GM13977 (cell line): ENCODE data around the gene HOOK2.
"Not testable (repeated sequence)": the region's sequence is repeated elsewhere in the genome, so short reads cannot be mapped to it uniquely, and the experiment has no call there.

Experiments used
- DNase-seq: peaks from one replicate; pipeline ENCODE4 v3.0.0; 2012; ENCODE audit warnings: low spot score
- in situ Hi-C: fragments of 300-500 bp; cut with MboI; formaldehyde crosslinking; loops from one replicate; pipeline ENCODE4 v1.12.0; 2022; ENCODE audit warnings: low sequenced_read_pairs, low pct_unique_long_range_greater_than_20kb, mixed read lengths, inconsistent platforms; ENCODE audit not compliant: unreplicated experiment
- TF ChIP-seq, protein P1 (sequence below): IDR thresholded peaks from 2 replicates; pipeline ENCODE4 v1.5.1; 2012; ENCODE audit warnings: mild to moderate bottlenecking, control low read depth; ENCODE audit not compliant: insufficient read depth; ENCODE audit errors: extremely low read depth, missing control alignments

Gene HOOK2

DNA sequence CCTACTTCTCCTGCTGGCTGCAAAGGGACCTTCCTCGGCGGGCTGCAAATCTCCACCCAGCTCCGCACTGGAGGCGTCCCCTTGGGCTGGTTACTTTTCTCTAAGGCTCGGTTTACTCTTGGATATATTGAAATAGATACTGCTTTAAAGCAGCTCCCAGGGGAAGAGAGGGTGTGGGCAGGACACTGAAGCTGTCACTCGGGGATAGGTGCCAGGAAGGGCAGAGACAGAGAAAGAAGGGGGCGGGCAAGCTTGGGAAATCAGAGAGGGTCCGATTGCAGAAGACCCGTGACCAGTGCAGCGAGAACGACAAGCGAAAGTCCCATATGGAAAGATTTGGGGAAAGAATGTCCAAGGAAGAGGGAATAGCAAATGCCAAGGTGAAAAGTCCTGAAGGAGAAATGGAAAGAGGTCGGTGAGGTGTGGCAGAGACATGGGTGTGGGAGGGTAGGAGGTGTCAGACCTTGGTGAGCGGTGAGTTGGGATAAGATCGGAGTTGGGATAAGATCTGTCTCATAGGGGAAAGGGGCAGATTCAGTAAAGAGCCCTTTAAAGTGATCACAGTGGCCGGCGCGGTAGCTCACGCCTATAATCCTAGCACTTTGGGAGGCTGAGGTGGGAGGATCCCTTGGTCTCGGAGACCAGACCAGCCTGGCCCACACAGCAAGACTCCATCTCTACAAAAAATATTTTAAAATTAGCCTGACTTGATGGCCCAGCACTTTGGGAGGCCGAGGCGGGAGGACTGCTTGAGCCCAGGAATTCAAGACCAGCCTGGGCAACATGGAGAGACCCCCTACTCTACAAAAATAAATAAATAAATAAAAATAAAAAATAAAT lies 27.1 kb upstream of the HOOK2 start:
- peak; percentile 61 for DNase-seq
- TF ChIP-seq, protein P1, sequence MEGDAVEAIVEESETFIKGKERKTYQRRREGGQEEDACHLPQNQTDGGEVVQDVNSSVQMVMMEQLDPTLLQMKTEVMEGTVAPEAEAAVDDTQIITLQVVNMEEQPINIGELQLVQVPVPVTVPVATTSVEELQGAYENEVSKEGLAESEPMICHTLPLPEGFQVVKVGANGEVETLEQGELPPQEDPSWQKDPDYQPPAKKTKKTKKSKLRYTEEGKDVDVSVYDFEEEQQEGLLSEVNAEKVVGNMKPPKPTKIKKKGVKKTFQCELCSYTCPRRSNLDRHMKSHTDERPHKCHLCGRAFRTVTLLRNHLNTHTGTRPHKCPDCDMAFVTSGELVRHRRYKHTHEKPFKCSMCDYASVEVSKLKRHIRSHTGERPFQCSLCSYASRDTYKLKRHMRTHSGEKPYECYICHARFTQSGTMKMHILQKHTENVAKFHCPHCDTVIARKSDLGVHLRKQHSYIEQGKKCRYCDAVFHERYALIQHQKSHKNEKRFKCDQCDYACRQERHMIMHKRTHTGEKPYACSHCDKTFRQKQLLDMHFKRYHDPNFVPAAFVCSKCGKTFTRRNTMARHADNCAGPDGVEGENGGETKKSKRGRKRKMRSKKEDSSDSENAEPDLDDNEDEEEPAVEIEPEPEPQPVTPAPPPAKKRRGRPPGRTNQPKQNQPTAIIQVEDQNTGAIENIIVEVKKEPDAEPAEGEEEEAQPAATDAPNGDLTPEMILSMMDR: no peak
- in situ Hi-C loops: no loop called here

DNA sequence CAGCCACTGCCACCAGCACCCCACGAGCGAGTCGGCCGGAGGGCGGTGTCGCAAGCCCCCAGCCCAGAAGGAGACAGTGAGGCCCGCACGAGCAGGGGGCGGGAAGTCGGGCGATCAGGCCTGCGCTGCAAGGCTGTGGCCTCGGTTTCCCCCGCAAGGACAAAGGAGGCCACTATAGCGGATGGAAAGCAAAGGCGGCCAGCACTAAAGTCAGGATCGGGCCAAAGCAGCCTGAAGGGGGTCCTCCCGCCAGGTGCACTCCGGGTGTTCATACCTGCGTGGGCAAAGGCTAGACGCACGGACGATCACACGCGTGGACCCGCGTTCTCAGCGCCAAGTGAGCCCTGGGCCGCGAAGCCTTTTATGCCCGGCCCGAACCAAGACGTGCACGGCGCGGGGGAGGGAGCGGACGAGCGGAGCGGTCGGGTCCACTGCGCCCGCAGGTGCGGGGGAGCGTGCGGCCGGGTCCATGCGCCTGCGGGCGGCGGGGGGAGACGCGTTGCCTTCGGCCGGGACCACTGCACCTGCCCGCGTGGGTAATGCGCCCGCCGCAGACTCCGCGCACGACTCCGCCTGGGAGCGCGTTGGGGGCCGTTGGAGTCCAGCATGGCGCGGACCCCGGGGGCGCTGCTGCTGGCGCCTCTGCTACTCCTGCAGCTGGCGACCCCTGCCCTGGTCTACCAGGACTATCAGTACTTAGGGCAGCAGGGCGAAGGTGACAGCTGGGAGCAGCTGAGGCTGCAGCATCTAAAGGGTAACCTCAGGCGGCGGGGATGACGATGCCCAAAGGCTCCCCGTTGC lies 26.3 kb upstream of the HOOK2 start, which contains the start of the genes PRDX2 and THSD8:
Gene PRDX2 (minus strand): TSS at position 335 of the 801 bp plus-strand sequence. CDS start 539 bp downstream, outside the sequence.
Gene THSD8 (plus strand): TSS at position 604 of the 801 bp plus-strand sequence. CDS start 3 bp downstream, at position 607.
- TF ChIP-seq, protein P1: no peak
- in situ Hi-C loops: no loop called here
- DNase-seq: peak; percentile 85

DNA sequence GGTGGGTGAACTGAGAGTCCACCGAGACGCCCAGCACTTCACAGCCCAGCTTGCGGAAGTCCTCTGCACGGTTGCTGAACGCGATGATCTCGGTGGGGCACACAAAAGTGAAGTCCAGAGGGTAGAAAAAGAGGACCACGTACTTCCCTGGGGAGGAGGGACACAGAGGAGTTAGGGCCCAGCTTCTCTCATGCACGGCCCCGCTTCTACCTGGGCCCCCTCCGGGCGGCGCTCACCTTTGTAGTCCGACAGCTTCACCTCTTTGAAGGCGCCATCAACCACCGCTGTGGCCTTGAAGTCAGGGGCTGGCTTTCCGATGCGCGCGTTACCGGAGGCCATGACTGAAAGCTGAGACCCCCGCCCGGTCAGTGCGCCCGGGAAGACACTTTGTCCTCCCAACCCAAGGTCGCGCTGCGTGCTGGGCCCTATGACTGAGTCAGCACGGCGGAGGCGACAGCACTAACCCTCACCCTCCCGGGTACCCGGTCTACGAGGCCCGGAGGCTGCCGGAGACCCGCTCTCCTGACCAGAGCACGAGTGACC lies 25.6 kb upstream of the HOOK2 start:
- peak; percentile 15 for DNase-seq
- in situ Hi-C loops: no loop called here
- TF ChIP-seq, protein P1: no peak

DNA sequence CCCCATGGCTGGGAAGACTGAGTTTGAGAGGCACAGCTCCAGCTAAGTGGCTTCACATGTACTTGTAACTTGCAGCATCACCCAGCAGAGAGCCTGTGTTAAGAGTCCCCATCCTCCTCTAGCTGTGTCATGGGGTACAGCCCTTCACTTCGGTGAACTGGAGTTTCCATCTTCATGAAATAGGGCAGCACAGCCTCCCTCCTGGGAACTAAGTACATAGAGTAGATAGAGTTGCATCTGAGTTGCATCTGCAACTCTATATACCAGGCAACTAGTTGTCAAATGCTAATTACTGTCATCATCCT lies 25.1 kb upstream of the HOOK2 start:
- DNase-seq: peak; percentile 8
- in situ Hi-C loops: no loop called here
- TF ChIP-seq, protein P1: no peak

DNA sequence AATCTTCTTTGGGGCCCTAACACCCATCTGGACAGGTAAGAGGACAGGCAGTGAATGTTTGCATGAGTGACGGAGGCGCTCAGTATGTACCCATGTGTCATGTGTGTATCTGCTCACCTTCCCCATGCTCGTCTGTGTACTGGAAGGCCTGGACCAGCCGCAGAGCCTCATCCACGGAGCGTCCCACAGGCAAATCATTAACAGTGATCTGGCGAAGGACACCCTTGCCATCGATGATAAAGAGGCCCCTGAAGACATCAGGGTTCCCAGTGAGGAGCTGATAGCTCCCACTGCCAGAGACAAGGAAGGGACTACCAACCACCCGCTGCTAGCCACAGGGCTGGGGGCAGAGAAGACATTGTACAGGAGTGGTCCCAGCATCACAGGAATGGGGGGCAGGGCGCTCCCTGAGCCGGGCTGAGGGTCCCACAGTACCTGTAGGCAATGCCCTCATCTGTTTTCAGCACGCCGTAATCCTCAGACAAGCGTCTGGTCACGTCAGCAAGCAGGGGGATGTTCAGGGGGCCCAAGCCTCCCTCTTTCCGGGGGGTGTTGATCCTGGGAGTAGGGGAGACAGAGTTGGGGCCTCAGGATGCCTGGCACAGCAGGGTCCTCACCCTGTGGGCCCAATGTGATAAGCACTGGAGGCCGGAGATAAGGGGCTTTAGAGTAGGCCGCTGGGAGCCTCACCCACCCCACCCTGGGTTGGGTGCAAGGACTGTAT lies 24.6 kb upstream of the HOOK2 start:
- TF ChIP-seq, protein P1: no peak
- DNase-seq: no peak
- in situ Hi-C loops: no loop called here

DNA sequence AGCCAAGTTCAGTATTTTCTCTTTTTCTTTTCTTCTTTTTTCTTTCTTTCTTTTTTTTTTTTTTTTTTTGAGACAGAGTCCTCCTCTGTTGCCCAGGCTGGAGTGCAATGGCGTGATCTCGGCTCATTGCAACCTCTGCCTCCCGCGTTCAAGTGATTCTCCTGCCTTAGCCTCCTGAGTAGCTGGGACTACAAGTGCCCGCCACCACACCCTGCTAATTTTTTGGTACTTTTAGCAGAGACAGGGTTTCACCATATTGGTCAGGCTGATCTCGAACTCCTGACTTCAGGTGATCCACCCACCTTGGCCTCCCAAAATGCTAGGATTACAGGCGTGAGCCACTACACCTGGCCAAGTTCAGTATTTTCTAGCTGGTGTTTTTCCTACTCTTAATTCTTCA lies 22.3 kb upstream of the HOOK2 start:
- in situ Hi-C loops, DNase-seq: not testable (repeated sequence)
